Eye (tissue), 1 donor: Measurements from ENCODE around the gene P2RX7.

Experiments
- DNase-seq: peaks from one replicate; pipeline ENCODE4 v3.0.0-alpha.2; 2015

Gene P2RX7

DNA sequence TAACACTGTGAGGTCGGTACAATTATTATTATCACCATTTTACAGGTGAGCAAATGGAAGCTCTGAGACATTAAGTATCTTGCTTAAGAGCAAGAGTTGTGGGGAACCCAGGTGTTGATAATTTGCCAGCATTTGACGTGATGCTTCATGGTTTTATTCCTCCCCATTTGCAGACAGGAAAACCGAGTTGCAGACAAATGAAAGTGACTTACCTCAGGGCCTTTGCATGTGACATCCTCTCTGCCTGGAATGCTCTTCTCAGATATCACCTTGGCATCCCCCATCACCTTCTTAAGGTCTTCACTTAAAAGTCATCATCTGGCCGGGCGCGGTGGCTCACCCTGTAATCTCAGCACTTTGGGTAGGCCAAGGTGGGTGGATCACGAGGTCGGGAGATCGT is 21.0 kb upstream of the P2RX7 start:
- no peak for DNase-seq

DNA sequence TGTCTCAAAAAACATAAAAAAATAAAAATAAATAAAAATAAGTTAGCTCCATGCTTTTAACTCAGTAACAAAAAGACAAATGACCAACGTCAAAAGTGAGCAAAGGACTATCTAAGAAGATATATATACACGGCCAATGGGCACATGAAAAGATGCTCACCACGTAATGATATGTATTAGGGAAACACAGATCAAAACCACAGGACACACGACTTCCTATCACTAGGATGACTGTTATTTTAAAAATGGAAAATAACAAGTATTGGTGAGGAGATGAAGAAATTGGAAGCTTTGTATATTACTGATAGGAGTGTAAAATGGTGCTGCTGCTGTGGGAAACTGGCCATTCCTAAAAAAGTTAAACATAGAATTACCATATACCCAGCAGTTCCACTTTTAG is 20.2 kb upstream of the P2RX7 start:
- DNase-seq, result no peak

DNA sequence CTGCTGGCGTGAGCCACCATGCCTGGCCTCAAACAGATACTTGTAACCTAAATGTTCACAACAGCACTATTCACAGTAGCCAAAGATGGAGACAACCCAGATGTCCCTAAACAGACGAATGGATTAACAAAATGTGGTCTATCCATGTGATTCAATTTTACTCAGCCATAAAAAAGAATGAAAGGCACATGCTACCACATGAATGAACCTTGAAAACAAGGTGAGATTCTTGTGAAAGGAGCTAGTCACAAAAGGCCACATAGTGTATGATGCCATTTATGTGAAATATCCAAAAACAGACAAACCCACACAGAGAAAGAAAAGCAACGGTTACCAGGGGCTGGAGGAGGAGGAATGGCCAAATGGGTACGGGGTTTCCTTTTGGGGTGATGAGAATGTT is 19.6 kb upstream of the P2RX7 start:
- DNase-seq, result no peak

DNA sequence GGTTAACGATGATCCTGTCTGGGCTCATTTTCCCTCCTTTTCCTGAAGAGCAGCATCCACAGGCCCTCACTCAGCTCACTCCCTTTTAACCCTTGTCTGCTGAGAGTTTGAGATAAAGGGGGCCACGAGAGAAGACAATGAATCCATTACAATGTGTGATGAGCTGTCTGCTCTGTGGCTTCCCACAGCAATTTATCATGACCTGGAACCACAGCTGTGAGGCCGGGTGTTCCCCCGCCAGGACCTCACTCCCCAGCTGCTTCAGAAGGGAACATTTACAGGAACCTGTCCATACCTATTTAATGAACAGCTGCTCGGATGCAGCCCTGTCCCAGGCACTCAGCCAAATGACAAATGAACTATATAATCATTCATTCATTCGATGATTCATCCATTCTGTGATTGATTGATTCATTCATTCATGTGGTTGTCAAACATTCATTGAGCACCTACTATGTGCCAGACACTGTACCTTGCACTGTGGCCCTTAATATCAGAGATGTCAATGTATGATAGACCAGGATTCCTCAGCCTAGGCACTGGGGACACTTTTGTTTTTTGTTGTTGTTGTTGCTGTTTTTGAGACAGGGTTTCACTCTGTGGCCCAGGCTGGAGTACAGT is 18.5 kb upstream of the P2RX7 start:
- DNase-seq, result no peak

DNA sequence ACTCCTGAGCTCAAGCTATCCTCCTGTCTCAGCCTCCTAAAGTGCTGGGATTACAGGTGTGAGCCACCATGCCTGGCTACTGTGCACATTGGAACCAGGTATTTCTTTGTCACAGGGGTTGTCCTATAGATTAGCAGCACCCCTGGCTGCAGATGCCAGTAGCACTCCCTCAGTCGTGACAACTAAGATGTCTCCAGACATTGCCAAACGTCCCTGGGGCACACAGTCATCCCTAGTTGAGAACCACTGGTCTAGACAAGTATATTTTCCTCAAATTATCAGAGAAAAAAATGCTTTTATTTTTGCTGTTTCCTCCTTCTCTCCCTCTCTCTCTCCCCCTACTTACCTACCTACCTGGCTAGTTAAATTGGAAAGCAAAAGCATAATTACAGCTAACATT is 17.9 kb upstream of the P2RX7 start:
- no peak for DNase-seq

DNA sequence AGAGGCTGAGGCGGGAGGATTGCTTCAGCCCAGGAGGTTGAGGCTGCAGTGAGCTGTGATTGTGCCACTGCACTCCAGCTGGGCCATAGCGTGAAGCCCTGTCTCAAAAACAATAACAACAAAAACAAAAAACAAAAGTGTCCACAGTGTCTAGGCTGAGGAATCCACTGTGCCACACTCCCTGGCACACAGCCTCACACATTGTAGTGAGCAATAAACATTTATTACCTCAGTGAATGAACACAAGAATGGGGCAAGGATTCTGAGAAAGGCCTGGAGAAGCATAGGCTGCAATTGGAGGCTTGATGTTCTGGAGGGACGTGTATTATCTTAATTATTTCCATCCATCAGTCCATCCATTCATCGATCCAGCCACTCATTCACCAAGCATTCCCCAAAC is 17.1 kb upstream of the P2RX7 start:
- DNase-seq, result no peak

DNA sequence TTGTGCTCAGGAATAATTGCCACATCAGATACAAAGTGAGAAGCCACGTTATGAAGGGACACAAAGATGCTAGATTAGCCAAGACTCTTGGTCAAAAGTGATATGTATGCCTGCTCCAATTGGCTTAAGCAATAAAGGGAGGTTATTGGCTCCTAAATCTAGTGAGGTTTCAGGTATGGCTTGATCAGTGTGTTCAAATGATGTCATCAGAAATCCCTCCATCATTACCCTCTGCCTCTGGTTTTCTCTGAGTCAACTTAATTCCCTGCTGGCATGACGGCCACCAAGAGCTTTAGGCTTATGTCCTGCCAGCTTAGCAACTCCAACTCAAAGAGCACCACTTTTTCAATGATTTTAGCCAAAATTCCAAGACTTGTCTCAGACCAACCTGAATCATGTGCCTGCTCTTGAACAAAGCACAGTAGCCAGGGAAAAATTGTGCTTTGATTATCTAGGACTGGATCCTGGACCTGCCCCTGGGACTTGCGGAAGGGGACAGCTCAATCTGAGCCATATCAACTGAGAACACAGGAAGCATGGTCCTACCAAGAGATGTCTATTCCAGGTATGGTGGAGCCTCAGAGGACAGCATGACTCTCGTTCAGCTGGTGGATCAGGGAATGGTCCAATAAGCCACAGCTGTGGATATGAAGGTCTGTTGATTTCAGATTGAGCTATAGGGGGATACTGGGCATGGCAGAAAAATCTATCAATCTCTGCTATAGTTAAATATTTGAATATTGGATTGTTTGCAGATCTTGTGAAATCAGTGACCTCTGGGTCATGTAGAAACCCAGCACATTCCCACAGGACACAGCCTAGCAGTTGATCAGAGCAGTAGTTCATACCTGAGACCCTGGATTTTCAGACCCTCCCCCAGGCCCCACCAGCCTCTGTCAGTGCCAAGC is 16.1 kb upstream of the P2RX7 start:
- no peak for DNase-seq

DNA sequence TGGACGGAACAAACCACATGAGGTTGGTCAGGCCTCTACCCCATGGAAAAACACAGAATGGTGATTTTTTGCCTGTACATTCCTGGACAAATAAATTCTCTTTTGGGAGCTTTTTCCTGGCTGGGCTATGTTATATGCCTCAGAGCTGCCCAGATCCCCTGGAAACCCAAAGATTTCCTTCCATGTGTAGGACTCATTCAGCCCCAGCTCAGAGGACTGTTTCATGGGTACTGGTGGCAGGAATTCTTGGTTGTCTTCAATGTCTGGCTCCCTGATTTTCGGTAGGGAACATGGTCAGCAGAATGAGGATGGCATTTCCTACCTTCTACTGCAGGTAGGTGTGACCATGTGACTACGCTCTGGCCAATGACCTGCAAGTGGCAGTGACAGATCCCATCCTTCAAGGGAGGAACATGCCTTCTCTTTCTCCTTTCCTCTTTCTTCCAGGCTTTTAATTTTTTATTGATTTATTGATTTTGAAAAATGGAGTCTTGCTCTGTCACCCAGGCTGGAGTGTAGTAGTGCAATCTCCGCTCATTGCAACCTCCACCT is 15.4 kb upstream of the P2RX7 start:
- DNase-seq, result no peak

DNA sequence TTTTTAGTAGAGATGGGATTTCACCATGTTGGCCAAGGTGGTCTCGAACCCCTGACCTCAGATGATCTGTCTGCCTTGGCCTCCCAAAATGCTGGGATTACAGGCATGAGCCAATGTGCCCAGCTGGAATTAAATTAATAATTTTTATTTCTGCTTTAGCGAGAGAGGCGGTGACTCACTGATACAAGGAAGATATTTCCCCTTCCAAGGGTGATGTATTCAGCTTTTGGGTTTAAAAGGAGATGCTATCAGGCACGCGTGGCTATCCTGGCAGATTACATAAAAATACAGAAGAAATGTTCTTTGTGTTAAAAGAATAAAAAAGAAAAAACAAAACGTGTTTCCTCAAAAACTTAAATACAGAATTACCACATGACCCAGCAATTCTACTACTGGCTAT is 12.4 kb upstream of the P2RX7 start:
- no peak for DNase-seq

DNA sequence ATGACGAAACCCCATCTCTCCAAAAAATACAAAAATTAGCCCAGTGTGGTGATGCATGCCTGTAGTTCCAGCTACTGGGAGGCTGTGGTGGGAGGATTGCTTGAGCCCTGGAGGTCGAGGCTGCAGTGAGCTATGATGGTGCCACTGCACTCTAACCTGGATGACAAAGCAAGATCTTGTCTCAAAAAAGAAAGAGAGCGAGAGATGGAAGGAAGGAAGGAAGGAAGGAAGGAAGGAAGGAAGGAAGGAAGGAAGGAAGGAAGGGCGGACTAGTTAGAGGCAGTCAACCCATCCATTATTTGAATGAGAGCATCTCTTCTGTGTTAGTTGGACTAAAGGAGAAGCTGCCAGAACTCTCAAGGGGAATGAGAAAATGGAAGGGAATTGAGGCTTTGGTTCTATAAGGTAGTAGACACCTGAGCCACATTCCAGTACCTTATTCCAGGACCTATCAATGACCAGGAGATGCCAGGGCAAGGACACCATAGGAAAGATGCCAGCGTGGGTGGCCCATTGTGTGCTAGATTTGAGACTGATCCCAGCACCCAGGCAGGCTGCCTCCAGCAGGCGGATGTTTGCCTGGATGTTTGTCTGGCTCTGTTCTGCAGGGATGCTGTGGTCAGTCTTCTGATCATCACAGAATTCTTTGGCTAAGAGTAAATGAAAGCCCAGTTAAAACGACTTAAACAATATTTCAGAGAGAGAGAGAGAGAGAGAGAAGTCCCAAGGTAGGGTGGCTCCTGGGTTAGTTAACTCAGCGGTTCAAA is 11.5 kb upstream of the P2RX7 start:
- no peak for DNase-seq

DNA sequence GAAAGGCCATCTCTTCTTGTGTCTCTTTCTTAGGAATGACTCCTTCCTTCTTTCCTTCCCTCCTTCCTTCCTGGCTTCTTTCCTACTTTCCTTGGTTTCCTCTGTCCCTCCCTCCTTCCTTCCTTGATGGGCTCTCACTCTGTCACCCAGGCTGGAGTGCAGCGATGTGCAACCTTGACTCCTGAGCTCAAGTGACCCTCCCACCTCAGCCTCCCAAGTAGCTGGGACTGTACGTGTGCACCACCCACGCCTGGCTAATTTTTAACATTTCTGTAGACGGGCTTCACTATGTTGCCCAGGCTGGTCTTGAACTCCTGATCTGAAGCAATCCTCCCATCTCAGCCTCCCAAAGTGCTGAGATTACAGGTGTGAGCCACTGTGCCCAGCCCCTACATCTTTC is 10.9 kb upstream of the P2RX7 start:
- DNase-seq, result no peak

DNA sequence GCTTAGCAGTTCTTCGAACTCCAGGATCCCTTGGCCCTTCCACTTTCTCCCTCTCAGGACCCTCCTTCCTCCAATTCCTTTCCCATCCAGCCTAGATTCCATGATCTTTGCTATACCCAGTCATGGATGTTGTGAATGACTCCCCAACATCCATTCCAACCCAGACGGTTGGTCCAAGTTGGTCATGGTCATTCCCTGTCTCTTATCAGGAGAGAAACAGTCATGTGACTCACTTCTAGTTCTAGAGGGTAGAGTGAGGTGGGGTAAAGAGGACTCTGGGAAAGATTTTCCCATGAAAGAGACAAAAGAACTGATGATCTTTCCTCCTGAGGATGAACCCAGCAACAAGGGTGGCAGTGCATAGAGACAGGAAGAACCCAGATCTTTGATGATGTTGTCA is 9.2 kb upstream of the P2RX7 start:
- no peak for DNase-seq

DNA sequence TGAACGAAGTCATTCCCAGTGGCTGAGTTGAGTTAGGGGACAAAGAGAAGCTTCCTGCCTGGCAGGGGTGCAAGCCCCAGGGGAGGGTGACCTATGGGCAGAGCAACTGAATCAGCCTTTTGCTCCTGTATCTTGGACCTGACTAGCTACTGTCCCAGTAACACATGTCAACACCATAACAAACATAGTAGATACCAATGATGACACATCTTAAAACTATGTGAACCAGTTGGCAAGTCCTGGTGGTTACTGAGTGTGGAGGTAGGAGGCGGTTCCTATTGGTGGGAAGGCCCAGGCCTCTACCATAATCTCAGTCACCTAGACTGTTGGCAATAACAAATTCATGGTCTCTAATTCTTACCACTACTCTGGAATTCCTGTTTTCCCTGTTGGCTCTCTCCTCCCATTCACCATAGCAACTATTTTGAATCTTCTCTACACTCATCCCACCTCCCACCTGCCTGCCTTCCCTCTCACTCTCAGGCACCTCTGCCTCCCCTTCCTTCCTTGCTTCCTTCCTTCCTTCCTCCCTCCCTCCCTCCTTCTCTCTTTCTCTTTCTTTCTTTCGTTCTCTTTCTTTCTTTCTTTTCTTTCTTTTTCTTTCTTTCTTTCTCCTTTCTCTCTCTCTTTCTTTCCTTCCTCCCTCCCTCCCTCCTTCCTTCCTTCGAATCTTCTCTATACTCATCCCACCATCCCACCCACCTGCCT is 8.1 kb upstream of the P2RX7 start:
- DNase-seq, result no peak

DNA sequence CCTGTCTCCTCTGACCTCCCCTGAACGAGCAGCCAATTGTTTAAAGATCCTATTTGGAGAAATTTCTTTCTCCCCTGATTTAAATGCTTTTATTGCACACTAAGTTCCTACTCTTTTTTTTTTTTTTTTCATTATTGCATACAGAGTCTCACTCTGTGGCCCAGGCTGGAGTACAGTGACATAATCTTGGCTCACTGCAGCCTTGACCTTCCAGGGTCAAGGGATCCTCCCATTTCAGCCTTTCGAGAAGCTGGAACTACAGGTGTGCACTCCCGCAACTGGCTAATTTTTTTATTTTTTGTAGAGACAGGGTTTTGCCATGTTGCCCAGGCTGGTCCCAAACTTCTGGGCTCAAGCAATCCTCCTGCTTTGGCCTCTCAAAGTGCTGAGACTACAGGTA is 5.2 kb upstream of the P2RX7 start:
- DNase-seq, result no peak

DNA sequence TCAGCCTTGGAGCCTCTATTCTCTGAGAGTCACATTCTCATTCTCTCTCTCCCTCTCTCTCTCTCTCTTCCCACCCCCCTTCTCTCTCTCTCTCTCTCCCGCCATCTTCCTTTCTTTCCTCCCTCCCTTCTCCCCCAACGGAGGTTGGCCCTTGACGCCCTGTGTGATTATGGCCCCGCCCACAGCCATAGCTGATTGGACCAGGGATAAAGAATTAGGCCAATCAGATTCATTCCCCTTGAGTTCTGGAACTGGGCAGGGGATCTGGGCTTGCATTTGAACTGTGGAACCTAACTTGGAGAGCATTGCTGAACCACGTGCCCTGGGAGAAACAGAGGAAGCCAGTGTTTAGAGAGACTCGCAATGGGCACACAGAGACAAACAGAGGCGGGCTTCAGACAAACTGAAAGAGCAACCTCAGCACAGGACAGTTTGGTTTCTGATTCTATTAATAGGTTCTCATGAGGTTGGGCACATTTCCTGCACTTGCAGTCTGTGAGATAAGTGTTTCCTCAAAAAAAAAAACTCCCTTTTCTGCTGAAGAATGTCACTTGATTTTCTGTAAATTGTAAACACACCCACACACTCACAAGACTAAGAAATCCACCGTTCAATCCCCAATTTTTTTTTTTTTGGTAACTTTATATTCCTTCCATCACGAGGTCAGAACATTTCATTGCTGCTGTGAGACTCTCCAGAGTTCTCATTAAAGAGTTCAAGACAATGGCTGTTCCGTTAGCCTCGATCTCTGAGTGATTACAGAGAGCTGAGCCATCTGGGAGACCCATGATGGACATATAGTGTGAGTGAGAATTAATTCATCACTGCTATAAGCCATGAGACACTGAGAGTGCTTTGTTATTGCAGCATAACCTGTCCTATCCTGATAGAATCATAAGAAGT is 3.5 kb upstream of the P2RX7 start:
- peak; percentile 22 for DNase-seq

DNA sequence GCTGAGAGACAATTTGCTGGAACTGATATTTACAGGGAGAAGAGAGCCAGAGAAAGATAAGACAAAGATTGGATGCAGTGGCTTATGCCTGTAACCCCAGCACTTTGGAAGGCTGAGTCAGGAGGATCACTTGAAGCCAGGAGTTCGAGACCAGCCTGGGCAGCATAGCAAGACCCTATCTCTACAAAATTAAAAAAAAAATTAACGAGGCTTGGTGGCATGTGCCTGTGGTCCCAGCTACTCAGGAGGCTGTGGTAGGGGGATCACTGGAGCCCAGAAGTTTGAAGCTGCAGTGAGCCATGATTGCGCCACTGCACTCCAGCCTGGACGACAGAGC is 2.9 kb upstream of the P2RX7 start:
- no peak for DNase-seq

DNA sequence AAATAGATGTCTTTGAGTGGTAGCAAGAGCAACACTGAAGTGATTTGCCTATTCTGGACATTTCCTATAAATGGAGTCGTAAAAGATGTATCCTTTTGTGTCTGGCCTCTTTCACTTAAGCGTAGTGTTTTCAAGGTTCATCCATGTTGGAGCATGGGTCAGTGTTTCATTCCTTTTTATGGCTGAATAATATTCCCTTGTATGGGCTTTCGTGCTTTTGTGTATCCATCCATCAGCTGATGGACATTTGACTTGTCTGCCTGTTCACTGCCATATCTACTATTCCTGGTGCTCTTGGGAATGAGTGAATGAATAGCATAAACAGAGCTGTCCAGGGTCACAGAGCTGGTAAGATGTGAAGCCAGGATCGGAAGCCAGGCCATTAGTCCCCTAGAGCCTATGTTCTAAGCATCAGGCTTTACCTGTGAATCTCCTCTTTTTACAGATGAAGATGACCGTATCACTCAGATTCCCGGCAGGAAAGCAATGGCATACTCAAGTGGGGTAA is 1.8 kb upstream of the P2RX7 start:
- no peak for DNase-seq

DNA sequence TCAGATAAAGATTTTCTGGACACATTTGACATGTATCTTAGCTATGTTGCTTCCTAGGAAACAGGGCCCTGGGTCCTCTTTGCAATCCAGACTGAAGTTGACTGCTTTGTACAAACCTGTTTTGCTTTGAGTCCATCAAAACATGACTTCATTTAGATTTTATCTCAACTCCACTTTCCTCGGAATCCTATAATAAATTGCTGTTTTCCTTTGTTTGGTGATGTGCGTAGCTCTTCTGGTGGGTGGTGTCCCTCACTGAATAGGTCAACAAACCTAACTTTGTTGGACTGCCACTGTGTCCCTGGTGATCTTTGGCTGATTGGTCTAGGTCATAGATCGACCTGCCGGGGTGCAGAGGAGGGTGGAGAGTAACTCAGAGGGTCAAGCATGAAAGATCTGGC is 735 bp upstream of the P2RX7 start:
- DNase-seq, result no peak

DNA sequence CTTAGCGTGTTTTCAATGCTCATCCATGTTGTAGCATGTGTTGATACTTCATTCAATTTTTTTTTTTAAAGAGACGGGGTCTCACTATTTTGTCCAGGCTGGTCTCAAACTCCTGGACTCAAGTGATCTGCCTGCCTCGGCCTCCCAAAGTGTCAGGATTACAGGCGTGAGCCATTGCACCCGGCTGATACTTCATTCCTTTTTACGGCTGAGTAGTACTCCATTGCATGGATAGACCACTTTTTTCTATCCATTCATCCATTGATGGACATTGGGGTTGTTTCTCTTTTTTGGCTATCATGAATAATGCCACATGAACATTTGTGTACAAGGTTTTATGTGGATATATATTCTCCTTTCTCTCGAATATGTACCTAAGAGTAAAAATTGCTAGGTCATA is 1.2 kb downstream of the P2RX7 start:
- no peak for DNase-seq

DNA sequence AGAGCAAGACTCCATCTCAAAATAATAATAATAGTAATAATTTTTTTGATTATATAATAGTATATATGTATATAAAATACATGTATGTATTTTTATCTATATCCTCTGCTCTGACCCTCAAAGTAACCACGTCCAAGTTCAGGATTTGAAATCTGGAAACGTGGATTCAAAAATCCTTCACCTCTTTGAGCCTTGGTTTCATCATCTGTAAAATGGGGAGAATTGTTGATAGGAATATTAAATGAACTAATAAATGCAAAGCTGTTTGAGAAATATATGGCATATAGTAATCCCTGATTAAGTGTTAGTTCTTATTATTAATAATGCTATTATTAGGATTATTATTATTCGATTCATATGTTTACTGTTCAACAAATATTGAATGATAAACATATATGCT is 2.6 kb downstream of the P2RX7 start:
- no peak for DNase-seq

DNA sequence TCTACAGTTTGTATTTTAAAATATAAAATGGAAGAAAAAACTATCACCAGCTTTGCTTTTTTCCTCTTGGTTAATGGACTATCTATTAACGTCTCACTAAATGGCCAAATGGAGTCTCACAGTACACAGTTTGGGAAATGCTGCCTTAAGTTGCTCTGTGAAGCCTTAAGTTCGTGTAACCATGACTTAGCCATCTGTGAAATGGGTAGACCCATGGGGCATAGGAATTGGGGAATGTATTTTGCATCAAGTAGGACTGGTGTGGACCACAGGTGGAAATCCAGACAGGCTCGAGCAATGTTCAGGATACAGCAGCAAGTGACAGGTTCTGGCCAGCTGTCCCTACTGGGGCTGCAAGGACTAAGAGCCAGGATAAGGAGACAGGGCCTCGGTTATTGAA is 4.8 kb downstream of the P2RX7 start:
- no peak for DNase-seq

DNA sequence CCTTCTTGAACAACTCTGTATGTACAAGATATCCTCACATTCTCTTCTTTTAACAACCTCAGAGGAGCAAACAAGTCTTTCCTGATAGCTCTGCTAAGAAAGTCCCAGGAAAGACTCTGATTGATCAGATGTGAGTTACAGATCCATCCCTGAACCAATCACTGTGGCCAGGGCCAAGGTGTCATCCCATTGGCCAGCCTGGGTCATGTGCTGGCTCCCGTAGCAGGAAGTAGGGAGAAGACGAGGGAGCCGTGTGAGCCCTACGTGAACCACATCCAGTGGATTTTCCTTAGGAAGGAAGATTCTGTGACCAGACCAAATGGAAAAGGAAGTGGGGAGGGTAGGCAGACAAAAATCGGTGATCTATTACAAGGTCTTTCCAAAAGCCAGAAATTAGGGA is 5.6 kb downstream of the P2RX7 start:
- DNase-seq, result no peak
